HL-60 (cell line): ENCODE data around the gene UBE2U.

Experiments
- DNase-seq, 2 experiments: peaks; one replicate each; pipeline ENCODE4 v3.0.0-alpha.2; 2010 to 2020; ENCODE audit warnings: low read depth in 1 of 2, low spot score in 1 of 2
- H3K27ac ChIP-seq: fragments of 250-450 bp; sonication (Bioruptor Pico); replicated peaks from 2 replicates; pipeline ENCODE4 v1.5.1; 2020; ENCODE audit warnings: mild to moderate bottlenecking, moderate library complexity
- H3K27me3 ChIP-seq: fragments of 250-450 bp; sonication (Bioruptor Pico); 2 replicates; pipeline ENCODE4 v1.5.1; 2021; ENCODE audit warnings: mild to moderate bottlenecking, moderate library complexity; ENCODE audit not compliant: insufficient read depth, poor library complexity, severe bottlenecking
- H3K4me3 ChIP-seq: replicated peaks from 2 replicates; pipeline ENCODE4 v1.5.1; 2011; ENCODE audit warnings: mild to moderate bottlenecking, control low read depth, low read length; ENCODE audit not compliant: insufficient read depth
- CTCF ChIP-seq: IDR thresholded peaks from one replicate; pipeline ENCODE4 v1.5.1; 2011; ENCODE audit warnings: low read length, control low read depth, inconsistent platforms; ENCODE audit not compliant: insufficient read depth
- GABPA ChIP-seq: IDR thresholded peaks from 2 replicates; pipeline ENCODE4 v1.6.1; 2012; ENCODE audit warnings: low read depth
- POLR2AphosphoS5 ChIP-seq: IDR thresholded peaks from 2 replicates; pipeline ENCODE4 v1.6.1; 2012; ENCODE audit warnings: low read depth
- REST ChIP-seq: IDR thresholded peaks from 2 replicates; pipeline ENCODE4 v1.6.1; 2012; ENCODE audit warnings: low read depth; ENCODE audit not compliant: insufficient replicate concordance
- SPI1 ChIP-seq: IDR thresholded peaks from 2 replicates; pipeline ENCODE4 v1.6.1; 2012; ENCODE audit warnings: low read depth, mild to moderate bottlenecking, borderline replicate concordance

UBE2U gene

DNA sequence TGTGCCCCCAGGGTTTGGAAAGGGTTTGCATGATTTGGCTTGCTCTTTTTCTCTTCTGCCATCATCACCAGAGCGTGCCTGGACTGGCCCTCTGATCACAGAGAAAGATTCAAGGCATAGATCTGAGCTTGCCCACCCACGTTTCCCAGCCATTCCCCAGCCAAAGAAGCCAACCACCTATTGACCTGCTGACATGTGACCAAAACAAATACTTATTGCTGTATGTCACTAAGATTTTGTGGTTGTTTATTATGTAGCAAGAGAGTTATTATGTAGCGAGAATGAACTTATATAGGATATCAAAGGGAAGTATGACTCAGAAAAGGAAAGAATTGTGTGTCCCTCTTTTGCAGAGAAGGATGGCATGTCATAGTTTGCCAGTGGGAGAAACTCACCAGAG is 59.9 kb downstream of the UBE2U start:
- no peak for DNase-seq
- no peak for TF ChIP-seq REST
- TF ChIP-seq POLR2AphosphoS5: no peak
- TF ChIP-seq SPI1: no peak
- no peak for TF ChIP-seq GABPA
- no peak for TF ChIP-seq CTCF
- Histone ChIP-seq H3K4me3 (no peak overlapping the region), H3K27ac (no peak overlapping the region), H3K27me3 (peaks cover 4% of the 10 kb centered on the region)

DNA sequence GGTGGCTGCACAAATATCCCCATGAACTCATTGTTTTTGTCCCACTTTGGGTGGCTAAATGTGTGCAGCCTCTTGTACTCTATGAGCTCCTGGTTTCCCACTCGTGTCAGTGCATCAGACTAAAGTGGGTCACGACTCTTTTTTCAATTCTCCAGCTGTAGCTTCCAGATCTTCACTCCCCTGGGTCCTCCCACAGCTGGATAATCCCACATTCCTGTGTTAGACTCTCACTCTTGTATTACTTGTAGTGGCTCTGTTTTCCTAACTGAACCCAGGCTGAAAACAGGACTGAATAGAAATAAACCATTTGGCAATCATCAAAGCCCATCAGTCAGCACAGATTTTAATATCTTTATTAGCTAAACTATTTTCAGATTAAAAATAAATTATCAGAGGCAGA is 60.4 kb downstream of the UBE2U start:
- H3K4me3 ChIP-seq: no peak overlapping the region
- no peak for TF ChIP-seq REST
- TF ChIP-seq CTCF: no peak
- no peak for TF ChIP-seq SPI1
- no peak for TF ChIP-seq GABPA
- TF ChIP-seq POLR2AphosphoS5: no peak
- no peak for DNase-seq
- H3K27me3 ChIP-seq: peaks cover 4% of the 10 kb centered on the region
- H3K27ac ChIP-seq: no peak overlapping the region

DNA sequence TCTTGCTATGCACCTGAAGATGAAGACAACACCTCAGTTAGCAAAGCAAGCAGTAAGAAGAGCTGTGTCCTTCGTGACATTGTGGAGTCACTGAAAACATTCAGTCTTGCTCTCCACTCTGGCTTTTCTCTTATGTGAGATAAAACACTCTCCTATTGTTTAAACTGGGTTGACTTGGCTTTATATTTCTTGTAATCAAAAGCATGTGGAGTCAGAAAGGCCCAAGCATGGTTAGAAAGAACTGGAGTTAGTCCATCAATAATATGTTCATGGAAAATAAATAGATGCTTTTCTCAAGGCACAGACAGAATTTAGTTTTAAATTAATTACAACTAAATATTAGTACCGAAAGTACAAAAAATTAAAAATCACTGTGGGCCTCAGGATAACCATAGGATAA is 61.7 kb downstream of the UBE2U start:
- DNase-seq: no peak
- TF ChIP-seq REST: no peak
- TF ChIP-seq GABPA: no peak
- no peak for TF ChIP-seq CTCF
- TF ChIP-seq SPI1: no peak
- no peak for TF ChIP-seq POLR2AphosphoS5
- Histone ChIP-seq H3K27ac (no peak overlapping the region), H3K4me3 (no peak overlapping the region), H3K27me3 (peaks cover 4% of the 10 kb centered on the region)
